Measurements from ENCODE around the gene PRELID2.

PRELID2 gene

GRCh38 chr5:145854651-145855258 lies 19.6 kb upstream of the PRELID2 start:
- peak; percentile 74 for DNase-seq (ENCODE audit: low read depth)
- TF ChIP-seq CTCF (conservative IDR thresholded peaks at IDR 0.05; ENCODE audit: control insufficient read depth, insufficient read depth, low read depth, low read length), result no peak
- no peak overlapping the region for H3K4me3 ChIP-seq (ENCODE audit: control insufficient read depth, low read depth, low read length)

DNA sequence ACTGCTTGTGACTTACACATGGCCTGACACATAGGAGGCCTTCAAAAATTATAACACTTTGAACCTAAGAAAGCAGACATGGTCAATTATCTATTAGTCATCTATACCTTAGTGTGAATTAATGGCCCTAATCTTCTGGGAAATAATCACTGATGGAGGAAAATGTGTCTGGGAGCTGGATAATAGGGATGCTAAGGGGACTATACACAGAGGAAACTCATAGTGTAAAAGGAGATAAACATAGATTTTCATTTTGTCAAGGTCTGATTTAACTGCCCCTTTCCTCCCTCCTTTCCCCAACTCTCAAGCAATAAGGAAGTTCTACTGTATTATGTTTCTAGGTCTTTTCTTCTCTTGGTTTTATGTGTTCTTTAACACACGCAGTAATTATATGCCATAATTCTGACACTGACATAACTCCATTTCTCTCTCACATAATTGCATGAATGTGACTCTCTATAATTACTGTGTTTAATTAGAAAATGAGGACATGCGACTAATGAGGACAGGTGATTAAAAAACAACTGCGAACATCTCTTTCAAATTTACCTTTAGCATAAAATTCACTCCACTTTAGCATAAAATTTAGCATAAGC lies 18.7 kb upstream of the PRELID2 start:
- no peak for TF ChIP-seq CTCF (conservative IDR thresholded peaks at IDR 0.05; ENCODE audit: control insufficient read depth, insufficient read depth, low read depth, low read length)
- no peak for DNase-seq (ENCODE audit: low read depth)
- no peak overlapping the region for H3K4me3 ChIP-seq (ENCODE audit: control insufficient read depth, low read depth, low read length)

DNA sequence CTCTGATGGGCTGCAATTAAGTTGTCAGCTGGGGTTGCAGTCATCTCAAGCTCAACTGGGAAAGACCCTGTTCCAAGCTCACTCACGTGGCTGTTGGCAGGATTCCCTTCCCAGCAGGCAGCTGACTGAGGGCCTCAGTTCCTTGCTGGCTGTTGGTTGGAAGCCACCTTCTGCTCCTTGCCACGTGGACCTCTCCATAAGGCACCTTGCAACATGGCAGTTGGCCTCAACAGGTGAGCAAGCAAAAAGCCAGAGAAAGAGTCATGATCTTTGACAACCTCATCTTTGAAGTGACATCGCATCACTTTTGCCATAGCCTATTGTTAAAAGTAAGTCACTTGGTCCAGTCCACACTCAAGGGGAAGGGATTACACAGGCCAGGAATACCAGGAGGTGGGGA lies 17.8 kb upstream of the PRELID2 start:
- no peak for DNase-seq (ENCODE audit: low read depth)
- no peak overlapping the region for H3K4me3 ChIP-seq (ENCODE audit: control insufficient read depth, low read depth, low read length)
- no peak for TF ChIP-seq CTCF (conservative IDR thresholded peaks at IDR 0.05; ENCODE audit: control insufficient read depth, insufficient read depth, low read depth, low read length)

DNA sequence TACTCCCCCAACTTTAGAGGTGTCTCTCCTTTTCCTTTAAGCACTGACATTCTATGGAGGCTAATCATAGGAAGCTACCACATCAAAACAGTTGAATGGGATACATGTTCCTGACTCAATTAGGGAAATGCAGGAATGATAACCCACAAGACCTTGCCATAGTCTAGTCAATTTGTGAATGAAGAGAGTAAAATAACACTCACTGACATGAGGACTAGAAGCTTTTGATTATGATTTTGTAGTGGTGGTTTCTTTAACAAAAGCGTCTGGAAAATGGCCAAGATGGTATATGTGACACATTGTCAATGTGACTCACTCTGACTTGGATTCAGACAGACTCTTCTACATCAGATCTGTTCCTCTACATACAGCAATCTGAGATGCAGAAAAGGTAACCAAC lies 13.7 kb upstream of the PRELID2 start:
- no peak for TF ChIP-seq CTCF (conservative IDR thresholded peaks at IDR 0.05; ENCODE audit: control insufficient read depth, insufficient read depth, low read depth, low read length)
- peak; percentile 81 for DNase-seq (ENCODE audit: low read depth)
- H3K4me3 ChIP-seq (ENCODE audit: control insufficient read depth, low read depth, low read length), result no peak overlapping the region

- peak; percentile 93 for DNase-seq (ENCODE audit: low read depth)
- no peak overlapping the region for H3K4me3 ChIP-seq (ENCODE audit: control insufficient read depth, low read depth, low read length)
- TF ChIP-seq CTCF (conservative IDR thresholded peaks at IDR 0.05; ENCODE audit: control insufficient read depth, insufficient read depth, low read depth, low read length), result no peak
Observed at GRCh38 chr5:145847499-145848497, 12.7 kb upstream of the PRELID2 start.

GRCh38 chr5:145846081-145846480 lies 10.9 kb upstream of the PRELID2 start:
- TF ChIP-seq CTCF (conservative IDR thresholded peaks at IDR 0.05; ENCODE audit: control insufficient read depth, insufficient read depth, low read depth, low read length), result no peak
- no peak for DNase-seq (ENCODE audit: low read depth)
- no peak overlapping the region for H3K4me3 ChIP-seq (ENCODE audit: control insufficient read depth, low read depth, low read length)
